AML-193 (cell line): ENCODE data around the gene DGCR2.
"Not testable (repeated sequence)": the region's sequence is repeated elsewhere in the genome, so short reads cannot be mapped to it uniquely, and the experiment has no call there.

Experiments
- DNase-seq, 2 experiments: peaks; one replicate each; lab custom pipeline; 2025; lab: John Stamatoyannopoulos, UW

Gene DGCR2

GRCh38 chr22:19030226-19030888 is 91.9 kb downstream of the DGCR2 start:
- DNase-seq = not testable (repeated sequence)

GRCh38 chr22:19029113-19030103 is 92.8 kb downstream of the DGCR2 start:
- DNase-seq = not testable (repeated sequence)

- DNase-seq = not testable (repeated sequence)
Measured at GRCh38 chr22:19028060-19028455, 94.2 kb downstream of the DGCR2 start.

GRCh38 chr22:19027371-19028059 is 94.7 kb downstream of the DGCR2 start:
- DNase-seq = not testable (repeated sequence)

GRCh38 chr22:19026080-19026479 is 96.1 kb downstream of the DGCR2 start:
- DNase-seq = not testable (repeated sequence)

GRCh38 chr22:19024956-19025489 is 97.2 kb downstream of the DGCR2 start:
- DNase-seq = not testable (repeated sequence)

GRCh38 chr22:19023931-19024330 is 98.3 kb downstream of the DGCR2 start:
- not testable (repeated sequence) for DNase-seq

GRCh38 chr22:19022755-19023154 is 99.5 kb downstream of the DGCR2 start:
- no peak for DNase-seq

GRCh38 chr22:19019679-19020032 is 102.6 kb downstream of the DGCR2 start:
- no peak for DNase-seq

- DNase-seq = no peak
Measured at GRCh38 chr22:19019029-19019678, 103.1 kb downstream of the DGCR2 start.

- no peak for DNase-seq
Measured at GRCh38 chr22:19018256-19018655, 104.0 kb downstream of the DGCR2 start.

- no peak for DNase-seq
Measured at GRCh38 chr22:19016081-19016766, 106.0 kb downstream of the DGCR2 start.

- DNase-seq = no peak
Measured at GRCh38 chr22:19014886-19015285, 107.3 kb downstream of the DGCR2 start.

GRCh38 chr22:19013881-19014598 is 108.2 kb downstream of the DGCR2 start:
- DNase-seq = not testable (repeated sequence)

- not testable (repeated sequence) for DNase-seq
Measured at GRCh38 chr22:19013411-19013810, 108.8 kb downstream of the DGCR2 start.

- no peak for DNase-seq
Measured at GRCh38 chr22:19012308-19012986, 109.8 kb downstream of the DGCR2 start.

GRCh38 chr22:19011611-19012010 is 110.6 kb downstream of the DGCR2 start:
- DNase-seq = not testable (repeated sequence)

GRCh38 chr22:19011075-19011474 is 111.1 kb downstream of the DGCR2 start:
- DNase-seq = no peak

GRCh38 chr22:19005905-19006304 is 116.3 kb downstream of the DGCR2 start:
- no peak for DNase-seq

- no peak for DNase-seq
Measured at GRCh38 chr22:19004471-19004870, 117.7 kb downstream of the DGCR2 start.
